Measurements from ENCODE around the gene MYO15A. TPM values are rescaled to one million over a fixed set of nuclear protein-coding genes. Genes with fewer than 3 reads are reported as not detected.
A peak's percentile ranks its signal among the peaks of the same experiment; 100 is the strongest.

Gene MYO15A
- total RNA-seq, 2 experiments from 2014 or later = 0.76 to 1.1 TPM

DNA sequence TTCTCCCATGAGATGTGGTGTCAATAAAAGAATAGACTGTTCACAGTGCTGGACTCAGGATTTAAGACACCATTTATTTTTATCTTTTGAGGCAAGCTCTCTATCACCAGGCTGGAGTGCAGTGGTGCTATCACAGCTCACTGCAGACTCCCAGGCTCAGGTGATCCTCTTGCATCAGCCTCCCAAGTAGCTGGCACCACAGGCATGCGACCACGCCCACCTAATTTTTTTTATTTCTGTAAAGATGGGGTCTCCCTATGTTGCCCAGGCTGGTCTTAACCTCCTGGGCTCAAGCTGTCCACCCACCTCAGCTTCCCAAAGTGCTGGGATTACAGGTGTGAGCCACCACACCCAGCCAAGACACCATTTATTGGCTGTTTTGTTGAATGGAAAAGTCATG, 39.5 kb upstream of the MYO15A start:
- H3K9me3 Mint-ChIP-seq = no peaks in the 10 kb centered on the region
- intact Hi-C loops (cut with micrococcal nuclease) = no loop called here

DNA sequence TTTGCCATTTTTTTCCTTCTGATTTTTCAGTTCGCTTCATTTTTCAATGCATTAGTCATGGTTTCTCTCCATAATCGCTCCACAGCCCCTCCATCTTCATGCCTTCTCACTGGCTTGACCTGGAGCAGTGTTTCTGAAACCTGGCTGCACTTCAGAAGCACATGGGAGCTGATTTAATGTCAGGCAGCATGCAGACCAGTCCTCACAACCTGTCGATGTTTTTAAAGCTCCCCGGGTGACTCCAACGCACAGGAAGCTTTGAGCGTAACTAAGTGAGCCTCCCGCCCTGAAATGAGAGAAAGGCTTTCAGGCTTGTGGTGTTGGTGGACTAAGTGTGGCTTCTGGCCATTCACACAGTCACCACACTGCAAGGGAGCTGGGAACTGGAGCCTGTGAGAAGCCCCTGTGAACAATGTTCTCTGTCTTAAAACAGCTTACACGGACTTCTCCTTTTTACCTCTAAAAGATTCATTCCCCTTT, 37.7 kb upstream of the MYO15A start:
- ATAC-seq = peak; percentile 45
- DNase-seq = peak; percentile 15
- no peaks in the 10 kb centered on the region for H3K9me3 Mint-ChIP-seq
- no peaks in the 10 kb centered on the region for H3K27me3 Mint-ChIP-seq
- ChIA-PET POLR2A (interaction anchor here (1.0 to 1.2 kb wide), 2 partner anchors 22 to 30 kb away, joined by 3 to 4 read pairs; no protein-coding TSS in a partner anchor), CTCF (interaction anchor here (1.3 kb wide), 1 partner anchor 8 kb away, joined by 3 read pairs; no protein-coding TSS in a partner anchor)
- H3K4me3 Mint-ChIP-seq = no peak overlapping the region
- H3K27ac Mint-ChIP-seq = no peak overlapping the region
- no peaks in the 10 kb centered on the region for H3K36me3 Mint-ChIP-seq (ENCODE audit: low read depth)
- intact Hi-C loops (cut with micrococcal nuclease) = no loop called here
- H3K4me1 Mint-ChIP-seq (ENCODE audit: low read depth) = peaks cover 2% of the 10 kb centered on the region
- TF ChIP-seq, protein P1, sequence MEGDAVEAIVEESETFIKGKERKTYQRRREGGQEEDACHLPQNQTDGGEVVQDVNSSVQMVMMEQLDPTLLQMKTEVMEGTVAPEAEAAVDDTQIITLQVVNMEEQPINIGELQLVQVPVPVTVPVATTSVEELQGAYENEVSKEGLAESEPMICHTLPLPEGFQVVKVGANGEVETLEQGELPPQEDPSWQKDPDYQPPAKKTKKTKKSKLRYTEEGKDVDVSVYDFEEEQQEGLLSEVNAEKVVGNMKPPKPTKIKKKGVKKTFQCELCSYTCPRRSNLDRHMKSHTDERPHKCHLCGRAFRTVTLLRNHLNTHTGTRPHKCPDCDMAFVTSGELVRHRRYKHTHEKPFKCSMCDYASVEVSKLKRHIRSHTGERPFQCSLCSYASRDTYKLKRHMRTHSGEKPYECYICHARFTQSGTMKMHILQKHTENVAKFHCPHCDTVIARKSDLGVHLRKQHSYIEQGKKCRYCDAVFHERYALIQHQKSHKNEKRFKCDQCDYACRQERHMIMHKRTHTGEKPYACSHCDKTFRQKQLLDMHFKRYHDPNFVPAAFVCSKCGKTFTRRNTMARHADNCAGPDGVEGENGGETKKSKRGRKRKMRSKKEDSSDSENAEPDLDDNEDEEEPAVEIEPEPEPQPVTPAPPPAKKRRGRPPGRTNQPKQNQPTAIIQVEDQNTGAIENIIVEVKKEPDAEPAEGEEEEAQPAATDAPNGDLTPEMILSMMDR (IDR thresholded peaks at IDR 0.05) = no peak

More for the DNA sequence above, 39.5 kb upstream of the MYO15A start:
- Mint-ChIP-seq H3K27ac (no peak overlapping the region), H3K4me3 (no peak overlapping the region), H3K27me3 (no peaks in the 10 kb centered on the region), H3K4me1 (ENCODE audit: low read depth) (peaks cover 2% of the 10 kb centered on the region), H3K36me3 (ENCODE audit: low read depth) (peaks cover 2% of the 10 kb centered on the region)
- ATAC-seq = no peak
- ChIA-PET CTCF (interaction anchor here (1.7 kb wide), 1 partner anchor 35 kb away, joined by 4 read pairs; no protein-coding TSS in a partner anchor), POLR2A (no interaction called here)
- TF ChIP-seq, protein P1 (IDR thresholded peaks at IDR 0.05) = no peak
- DNase-seq = no peak

DNA sequence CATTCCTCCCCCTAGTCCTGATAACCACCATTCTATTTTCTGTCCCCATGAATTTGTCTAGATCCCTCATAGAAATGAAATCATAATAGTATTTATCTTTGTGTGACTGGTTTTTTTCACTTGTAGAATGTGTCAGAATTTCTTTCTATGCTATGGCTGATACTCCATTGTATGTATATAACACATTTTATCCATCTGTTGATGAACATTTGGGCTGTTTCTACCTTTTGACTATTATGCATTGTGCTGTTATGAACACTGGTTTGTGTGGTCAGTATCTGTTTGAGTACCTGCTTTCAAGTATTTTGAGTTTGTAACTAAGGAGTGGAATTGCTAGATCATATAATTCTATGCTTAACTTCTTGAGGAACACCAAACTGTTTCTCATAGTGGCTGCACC, 36.8 kb upstream of the MYO15A start:
- ATAC-seq = no peak
- Mint-ChIP-seq H3K4me1 (ENCODE audit: low read depth) (peaks cover 2% of the 10 kb centered on the region), H3K27me3 (no peaks in the 10 kb centered on the region), H3K36me3 (ENCODE audit: low read depth) (no peaks in the 10 kb centered on the region), H3K27ac (no peak overlapping the region), H3K4me3 (no peak overlapping the region), H3K9me3 (no peaks in the 10 kb centered on the region)
- CTCF ChIA-PET = interaction anchor here (1.3 kb wide), 1 partner anchor 9 kb away, joined by 3 read pairs; no protein-coding TSS in a partner anchor
- no peak for DNase-seq
- POLR2A ChIA-PET = no interaction called here
- intact Hi-C loops (cut with micrococcal nuclease) = no loop called here
- TF ChIP-seq, protein P1 (IDR thresholded peaks at IDR 0.05) = no peak

DNA sequence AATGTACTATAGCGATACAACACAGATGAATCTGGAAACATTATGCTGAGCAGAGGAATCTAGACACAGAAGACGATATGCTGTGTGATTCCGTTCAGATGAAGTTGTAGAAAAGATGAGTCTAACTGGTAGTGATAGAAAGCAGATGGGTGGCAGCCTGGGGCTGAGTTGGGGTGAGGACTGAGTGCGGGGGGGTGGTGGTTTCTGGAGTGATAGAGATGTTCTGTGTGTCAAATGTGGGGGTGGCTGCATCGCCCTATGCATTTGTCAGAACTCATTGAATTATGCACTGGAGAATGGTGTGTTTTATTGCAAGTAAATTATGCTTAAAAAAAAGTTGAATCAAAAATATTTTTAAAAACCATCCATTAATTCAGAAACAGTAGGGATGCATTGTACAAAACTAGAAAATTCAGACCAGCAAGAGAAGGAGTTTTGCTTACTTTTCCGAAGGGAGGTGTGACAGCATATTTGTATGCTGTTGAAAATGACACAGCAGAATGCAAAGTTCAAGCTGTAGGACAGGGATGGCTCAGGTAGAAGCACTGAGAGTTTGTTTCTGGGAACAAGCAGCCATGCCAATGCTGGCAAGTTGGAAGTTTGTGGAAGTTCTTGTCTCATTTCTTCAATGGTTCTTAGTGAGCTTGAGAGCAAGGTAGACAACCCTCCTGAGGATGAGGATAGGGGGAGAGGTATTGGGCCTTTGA, 33.8 kb upstream of the MYO15A start:
- peaks cover 5% of the 10 kb centered on the region for H3K27me3 Mint-ChIP-seq
- intact Hi-C loops (cut with micrococcal nuclease) = no loop called here
- H3K4me3 Mint-ChIP-seq = no peak overlapping the region
- TF ChIP-seq, protein P1 (IDR thresholded peaks at IDR 0.05) = no peak
- DNase-seq (no peak), ATAC-seq (no peak)
- no peaks in the 10 kb centered on the region for H3K9me3 Mint-ChIP-seq
- H3K27ac Mint-ChIP-seq = no peak overlapping the region
- ChIA-PET POLR2A (no interaction called here), CTCF (no interaction called here)
- peaks cover 2% of the 10 kb centered on the region for H3K4me1 Mint-ChIP-seq (ENCODE audit: low read depth)
- H3K36me3 Mint-ChIP-seq (ENCODE audit: low read depth) = no peaks in the 10 kb centered on the region

DNA sequence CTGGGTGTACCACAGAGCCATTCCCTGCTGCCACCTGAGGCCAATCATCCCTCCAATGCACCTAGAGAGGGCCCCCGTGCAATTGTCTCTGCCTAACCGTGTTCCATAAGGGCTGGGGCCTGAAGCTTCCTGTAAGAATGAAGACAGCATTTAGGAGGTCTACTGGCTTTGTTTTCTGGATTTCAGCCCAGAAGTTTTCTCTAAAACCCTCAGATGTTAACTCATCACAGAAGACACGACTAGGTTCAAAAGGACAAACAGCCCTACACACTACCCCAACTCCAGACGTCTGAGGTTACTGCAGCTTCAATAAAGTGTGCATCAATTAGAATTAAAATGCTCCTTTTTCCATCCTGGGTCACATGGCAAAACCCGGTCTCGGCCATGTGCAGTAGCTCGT, 31.6 kb upstream of the MYO15A start:
- intact Hi-C loops (cut with micrococcal nuclease) = no loop called here
- Mint-ChIP-seq H3K4me1 (ENCODE audit: low read depth) (no peaks in the 10 kb centered on the region), H3K36me3 (ENCODE audit: low read depth) (no peaks in the 10 kb centered on the region), H3K27me3 (peaks cover 7% of the 10 kb centered on the region), H3K27ac (no peak overlapping the region), H3K9me3 (no peaks in the 10 kb centered on the region), H3K4me3 (no peak overlapping the region)
- CTCF ChIA-PET = no interaction called here
- POLR2A ChIA-PET = no interaction called here
- no peak for DNase-seq
- ATAC-seq = no peak
- TF ChIP-seq, protein P1 (IDR thresholded peaks at IDR 0.05) = no peak
